GM12892 (cell line): Measurements from ENCODE around the gene TCEA2.

Experiments used
- DNase-seq: peaks from one replicate; pipeline ENCODE4 v3.0.0; 2011; ENCODE audit not compliant: insufficient read length
- FAIRE-seq: peaks from 2 replicates; lab custom pipeline; 2011; peaks lifted over from hg19 to GRCh38; lab: Jason Lieb, UNC
- POLR2A ChIP-seq: IDR thresholded peaks from 2 replicates; pipeline ENCODE4 v1.6.1; 2011; ENCODE audit warnings: low read depth, low read length, control low read depth
- POLR2AphosphoS5 ChIP-seq: IDR thresholded peaks from 2 replicates; pipeline ENCODE4 v1.6.1; 2011; ENCODE audit warnings: low read depth, low read length, control low read depth
- TAF1 ChIP-seq: IDR thresholded peaks from 2 replicates; pipeline ENCODE4 v1.6.1; 2011; ENCODE audit warnings: low read depth, mild to moderate bottlenecking, control low read depth, low read length, borderline replicate concordance

The TCEA2 gene

DNA sequence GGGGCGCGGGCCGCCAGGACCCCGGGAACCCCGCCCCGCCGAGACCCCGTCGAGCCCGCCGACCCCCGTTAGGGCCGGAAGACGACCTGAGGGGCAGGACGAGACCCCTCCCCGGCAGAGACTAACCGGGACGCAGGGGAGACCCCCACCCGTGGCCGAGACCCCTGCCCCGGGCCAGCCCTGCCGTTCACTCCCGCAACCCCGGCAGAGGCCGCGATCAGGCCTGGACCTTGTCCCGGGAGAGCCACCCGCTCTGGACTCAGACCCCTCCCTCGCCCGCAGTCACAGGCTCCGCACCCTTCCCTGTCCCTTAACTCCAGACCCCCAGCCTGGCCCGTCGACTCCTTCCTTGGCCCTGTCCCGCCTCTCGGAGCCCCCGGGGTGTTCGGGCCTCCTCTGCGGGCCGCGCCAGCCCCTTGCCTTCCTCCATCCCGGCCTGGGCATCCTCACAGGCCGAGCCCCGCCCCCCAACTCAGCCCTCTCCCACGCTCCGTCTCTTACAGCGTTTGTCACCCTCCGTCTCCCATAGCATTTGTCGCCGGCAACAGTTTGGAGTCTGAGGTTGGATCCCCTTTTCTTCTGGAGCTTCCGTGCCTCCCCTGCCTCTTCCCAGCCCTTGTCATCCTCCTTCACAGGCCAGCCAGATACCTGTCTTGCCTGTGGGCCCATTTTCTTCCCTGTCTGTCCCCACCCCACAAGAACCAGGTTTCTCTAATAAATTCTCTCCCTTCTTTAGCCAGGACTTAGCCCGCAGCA is 569 bp downstream of the TCEA2 start:
- TF ChIP-seq POLR2AphosphoS5: no peak
- no peak for TF ChIP-seq TAF1
- TF ChIP-seq POLR2A: no peak
- FAIRE-seq (no peak), DNase-seq (no peak)

DNA sequence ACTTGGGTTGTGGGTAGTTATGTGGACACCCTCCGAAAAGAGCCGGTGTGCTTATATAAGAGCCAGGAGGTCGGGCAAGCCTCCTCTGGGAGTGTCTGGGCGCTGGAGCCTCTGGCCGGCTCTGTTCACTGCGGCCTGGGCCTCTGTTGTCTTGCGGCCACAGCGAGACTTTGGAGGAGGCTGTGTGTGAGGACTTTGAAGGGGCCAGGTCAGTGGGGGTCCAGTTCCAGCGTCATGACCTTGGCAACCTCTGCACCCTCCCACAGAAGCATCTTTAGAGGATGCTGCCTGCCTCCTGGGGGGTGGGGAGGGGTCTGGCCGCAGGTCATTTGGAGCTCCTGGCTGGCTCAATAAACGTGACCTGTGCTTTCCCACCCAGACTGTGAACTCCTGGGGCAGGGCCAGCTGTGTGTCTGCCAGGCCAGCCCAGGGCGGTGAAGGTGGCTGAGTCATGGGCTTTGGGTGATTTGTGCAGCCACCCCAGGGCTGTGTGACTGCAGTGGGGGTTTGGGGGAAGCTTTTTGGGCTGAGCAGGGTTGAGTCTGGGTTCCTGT is 1.2 kb downstream of the TCEA2 start:
- DNase-seq: no peak

DNA sequence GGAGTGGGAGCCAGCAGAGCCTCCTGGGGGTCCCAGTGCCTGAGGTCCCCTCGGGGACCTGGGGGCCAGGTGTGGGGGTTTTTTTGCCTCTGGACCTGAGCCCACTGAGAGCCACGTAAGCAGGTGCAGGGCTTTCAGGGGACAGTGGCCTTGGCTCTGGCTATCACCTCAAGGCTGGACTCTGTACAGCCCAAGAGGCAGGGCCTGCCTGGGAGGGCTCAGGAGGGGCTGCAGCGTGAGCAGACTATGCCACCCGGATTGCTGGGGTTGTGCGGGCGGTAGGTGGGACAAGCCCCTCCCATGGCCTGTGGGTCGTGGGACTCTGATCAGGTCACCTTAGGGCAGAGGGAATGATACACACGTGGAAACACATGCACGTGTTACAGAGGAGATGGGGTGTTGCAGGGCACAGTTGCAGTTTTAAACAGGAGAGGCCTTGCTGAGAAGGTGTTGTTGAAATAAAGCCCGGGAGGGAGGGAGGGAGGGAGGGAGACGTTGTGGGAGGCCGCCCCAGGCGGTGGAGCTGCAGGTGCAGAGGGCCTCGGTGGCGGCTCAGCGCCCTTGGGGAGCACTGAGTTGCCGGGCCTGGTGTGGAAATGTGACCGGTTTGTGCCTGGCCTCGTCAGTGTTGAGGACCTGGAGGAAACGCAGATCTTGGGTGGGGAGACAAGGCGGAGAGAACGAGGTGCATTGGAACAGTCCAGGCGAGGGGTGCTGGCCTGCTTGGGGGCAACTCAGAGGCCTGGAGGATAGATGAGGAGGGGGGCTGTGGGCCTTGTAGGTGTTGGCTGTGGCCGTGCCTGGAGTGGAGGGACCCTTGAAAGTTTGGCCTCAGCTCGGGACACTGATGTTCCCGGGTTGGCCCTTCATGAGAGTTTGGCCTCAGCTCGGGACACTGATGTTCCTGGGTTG is 2.3 kb downstream of the TCEA2 start:
- DNase-seq: no peak
- TF ChIP-seq POLR2A (no peak), POLR2AphosphoS5 (no peak), TAF1 (no peak)
- FAIRE-seq: no peak

More for the DNA sequence above, 1.2 kb downstream of the TCEA2 start:
- TF ChIP-seq POLR2A (no peak), POLR2AphosphoS5 (no peak), TAF1 (no peak)
- FAIRE-seq: no peak

DNA sequence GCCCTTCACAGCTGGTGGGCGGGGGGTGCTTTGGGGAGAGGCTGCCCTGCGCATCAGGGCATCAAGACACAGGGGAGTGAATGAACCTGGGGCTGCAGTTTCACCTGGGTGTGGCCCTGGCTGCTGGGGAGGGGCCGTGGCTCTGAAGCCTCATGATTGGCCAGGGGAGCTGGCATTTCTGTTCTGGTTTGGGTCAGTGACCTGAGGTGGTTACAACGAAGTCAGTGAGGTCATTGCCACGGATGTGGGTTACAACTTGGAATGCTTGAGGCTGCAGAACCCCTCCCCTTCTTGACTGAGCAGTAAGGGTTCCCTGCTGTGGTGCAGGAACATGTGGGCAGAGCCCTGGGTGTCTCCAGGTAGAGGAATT is 3.0 kb downstream of the TCEA2 start:
- TF ChIP-seq POLR2AphosphoS5: no peak
- no peak for TF ChIP-seq POLR2A
- TF ChIP-seq TAF1: no peak
- peak; percentile 17 for FAIRE-seq
- peak; percentile 75 for DNase-seq

DNA sequence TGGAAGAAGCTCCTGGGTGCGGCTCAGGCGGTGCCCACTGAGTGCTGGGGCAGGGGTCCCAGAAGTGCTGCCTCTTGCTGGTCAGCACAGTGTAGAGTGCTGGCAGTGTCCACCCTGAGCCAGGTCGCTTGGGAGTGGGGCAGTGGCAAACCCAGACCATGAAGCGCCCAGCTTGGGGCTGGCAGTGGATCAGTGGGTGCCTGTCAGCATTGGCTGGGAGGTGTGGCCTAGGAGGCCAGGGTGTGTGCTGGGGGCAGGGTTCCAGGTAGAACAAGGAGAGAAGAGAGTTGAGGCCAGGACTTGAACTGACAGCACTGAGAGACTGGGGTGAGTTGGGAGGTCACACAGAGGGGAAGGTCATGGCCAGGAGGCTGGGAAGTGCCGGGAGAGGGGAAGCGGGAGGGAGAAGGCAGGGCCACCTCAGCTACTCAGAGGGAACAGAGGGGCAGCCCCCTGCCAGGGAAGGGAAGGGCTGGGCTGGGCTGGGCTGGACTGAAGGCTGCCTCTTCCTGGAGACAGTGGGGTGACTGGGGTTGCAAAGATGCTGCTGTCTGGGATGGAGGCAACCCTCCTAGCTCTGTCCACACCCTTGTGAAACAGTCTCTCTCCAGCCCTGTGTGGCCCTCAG is 4.1 kb downstream of the TCEA2 start:
- FAIRE-seq: no peak
- TF ChIP-seq TAF1: no peak
- no peak for TF ChIP-seq POLR2AphosphoS5
- no peak for DNase-seq

DNA sequence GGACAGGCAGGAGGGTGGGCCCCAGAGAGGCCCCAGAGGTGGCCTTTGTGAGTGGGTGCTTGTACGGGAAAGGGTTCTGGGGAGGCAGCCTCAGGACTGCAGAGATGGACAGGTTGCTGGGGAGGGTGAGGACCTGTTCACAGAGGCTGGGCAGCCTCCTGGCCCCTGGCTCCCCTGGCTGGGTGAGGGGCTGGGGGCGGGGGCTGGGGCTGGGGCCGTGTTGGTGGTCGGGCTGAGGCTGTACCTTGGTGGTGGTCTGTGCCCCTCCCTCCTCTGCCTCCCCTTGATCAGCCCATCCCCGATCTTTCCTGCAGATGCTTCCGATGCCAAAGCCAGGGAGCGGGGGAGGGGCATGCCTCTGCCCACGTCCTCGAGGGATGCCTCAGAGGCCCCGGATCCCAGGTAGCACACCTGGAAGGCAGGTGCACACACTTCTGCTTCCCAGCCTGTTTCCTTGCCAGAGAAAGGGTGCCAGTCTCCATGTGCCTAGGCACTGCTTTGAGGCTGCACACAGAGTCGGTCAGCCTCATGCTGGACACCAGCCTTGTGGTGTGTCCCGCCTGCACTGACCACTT is 4.8 kb downstream of the TCEA2 start:
- FAIRE-seq (no peak), DNase-seq (no peak)
- no peak for TF ChIP-seq TAF1
- no peak for TF ChIP-seq POLR2AphosphoS5

DNA sequence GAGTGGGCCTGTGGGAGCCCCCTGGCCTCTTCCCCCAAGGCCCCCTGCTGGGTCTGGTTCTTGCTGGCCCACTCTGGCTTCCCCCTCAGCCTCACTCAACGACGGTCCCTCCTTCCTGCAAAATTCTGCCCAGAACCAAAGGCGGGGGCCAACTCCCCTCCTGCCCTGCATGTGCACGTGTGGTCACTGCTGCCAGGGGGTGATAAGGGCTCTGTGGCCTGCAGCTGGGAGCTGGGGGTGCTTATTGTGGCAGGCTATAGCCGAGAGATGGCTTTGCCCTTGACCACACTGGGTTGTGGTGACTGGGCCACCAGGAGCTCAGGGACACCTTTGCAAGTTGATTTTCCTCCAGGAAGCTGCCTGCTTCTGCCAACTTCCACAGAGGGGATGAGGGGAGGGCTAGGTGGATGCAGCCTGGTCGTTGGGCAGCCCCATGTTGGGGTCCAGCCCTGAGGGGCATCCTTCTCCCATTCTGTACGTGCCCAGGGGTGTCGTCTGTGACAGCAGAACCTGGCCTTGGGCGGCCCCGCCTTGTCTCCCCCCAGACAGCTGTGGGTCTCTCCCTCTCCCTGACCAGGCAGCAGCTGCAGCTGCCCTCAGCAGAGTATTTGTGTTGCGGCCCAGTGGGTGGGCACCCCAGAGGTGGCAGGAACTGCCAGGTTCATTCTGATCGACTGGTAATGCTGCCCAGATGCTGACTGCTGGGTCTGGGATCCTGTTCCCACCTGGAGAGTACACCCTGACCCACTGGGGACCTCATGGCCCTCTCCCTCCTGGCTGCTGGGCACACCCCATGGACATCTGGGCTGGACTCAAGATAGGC is 5.6 kb downstream of the TCEA2 start:
- TF ChIP-seq POLR2AphosphoS5: no peak; the same call in 1 of the 2 replicates
- TF ChIP-seq POLR2A: no peak; the same call in 1 of the 2 replicates
- no peak for TF ChIP-seq TAF1
- DNase-seq: no peak
- FAIRE-seq: no peak

DNA sequence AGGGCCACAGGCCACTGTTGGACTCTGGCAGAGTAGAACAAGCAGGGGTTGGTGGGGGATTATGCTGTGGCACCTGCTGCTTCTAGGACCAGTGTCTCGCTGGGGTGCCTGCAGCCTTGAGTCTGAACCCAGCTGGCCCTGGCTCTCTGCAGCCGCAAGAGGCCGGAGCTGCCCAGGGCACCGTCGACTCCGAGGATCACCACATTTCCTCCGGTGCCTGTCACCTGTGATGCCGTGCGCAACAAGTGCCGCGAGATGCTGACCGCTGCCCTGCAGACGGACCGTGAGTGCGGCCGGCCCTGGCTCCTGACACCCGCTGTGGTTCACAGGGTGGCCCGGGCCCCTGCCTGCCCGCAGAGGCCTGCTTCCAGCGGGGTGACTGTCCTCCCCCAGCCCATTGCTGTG is 6.2 kb downstream of the TCEA2 start:
- FAIRE-seq (no peak), DNase-seq (no peak)
- TF ChIP-seq POLR2AphosphoS5 (no peak), TAF1 (no peak), POLR2A (no peak)

DNA sequence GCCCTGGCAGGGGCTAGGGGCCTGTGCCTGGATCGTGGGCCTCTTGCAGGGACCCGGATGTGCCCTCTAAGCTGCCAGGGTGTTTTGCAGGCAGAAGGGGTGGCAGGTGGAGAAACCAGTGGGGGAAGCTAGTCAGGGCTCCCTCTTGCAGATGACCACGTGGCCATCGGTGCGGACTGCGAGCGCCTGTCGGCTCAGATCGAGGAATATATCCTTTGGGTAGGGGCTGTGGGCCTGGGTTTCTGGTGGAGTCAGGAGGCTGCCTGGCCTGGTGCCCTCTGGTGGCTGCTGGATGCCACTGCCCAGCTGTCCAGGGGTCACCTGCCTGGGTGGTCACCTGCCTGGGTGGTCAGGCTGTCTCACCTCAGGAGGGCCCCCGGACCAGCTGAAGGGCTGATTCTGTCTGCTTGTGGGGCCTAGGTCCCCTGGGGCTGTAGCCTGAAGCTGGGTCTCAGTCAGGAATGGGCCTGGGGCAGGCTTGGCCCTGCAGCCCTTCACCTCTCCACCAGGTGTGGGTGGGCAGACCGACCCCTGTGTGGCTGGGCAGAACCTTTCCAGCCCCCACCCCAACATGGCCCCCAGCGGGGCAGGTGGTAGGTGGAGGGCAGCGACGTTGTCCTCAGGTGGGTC is 6.7 kb downstream of the TCEA2 start:
- DNase-seq: peak; percentile 67
- TF ChIP-seq TAF1 (no peak), POLR2AphosphoS5 (no peak), POLR2A (no peak)
- FAIRE-seq: peak; percentile 56
